Stimulated activated CD4-positive, alpha-beta T cell treated with anti-CD3 and anti-CD28 coated beads, Interleukin-12 subunit alpha, Interleukin-12 subunit beta, amount 100 ng/mL, for 48 hours (primary cell): ENCODE results near the gene SLC27A6.
"Not testable (repeated sequence)": the region's sequence is repeated elsewhere in the genome, so short reads cannot be mapped to it uniquely, and the experiment has no call there.

Source experiments
- DNase-seq, 3 donors: peaks; one replicate each; pipeline ENCODE4 v3.0.0-alpha.2; 2020; ENCODE audit warnings: low read depth in 2 of 3, low spot score in 1 of 3

SLC27A6 gene

DNA sequence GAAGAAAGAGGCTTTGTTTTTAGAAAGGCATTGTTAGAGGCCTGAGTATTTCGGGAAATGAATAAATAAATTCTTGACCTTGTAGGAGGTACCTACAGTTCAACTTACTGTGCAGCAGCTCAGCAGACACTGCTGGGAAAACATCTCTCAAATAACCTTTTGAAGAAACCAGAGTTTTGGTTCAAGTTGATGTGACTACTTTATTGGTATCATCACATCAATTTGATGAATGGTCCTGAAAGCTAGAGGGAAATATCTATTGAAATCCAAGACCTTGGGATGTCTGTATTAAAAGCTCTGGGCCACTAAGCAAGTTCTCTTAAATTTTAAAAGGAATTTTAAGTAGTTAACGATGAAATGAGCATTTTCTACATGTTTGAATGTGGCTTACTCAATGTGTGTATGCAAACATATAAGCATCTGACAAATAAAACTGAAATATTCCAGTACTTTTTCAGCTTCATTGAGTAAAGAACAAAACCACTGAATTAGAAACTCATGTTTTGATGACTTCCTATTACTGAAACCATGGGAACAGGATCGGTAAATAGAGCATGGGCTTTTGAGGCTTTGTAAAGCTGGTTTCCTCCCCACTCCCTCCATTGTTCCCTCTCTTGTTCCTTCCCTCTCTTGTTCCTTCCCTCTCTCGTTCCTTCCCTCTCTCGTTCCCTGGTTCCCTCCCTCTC lies 36.7 kb downstream of the SLC27A6 start:
- no peak for DNase-seq

DNA sequence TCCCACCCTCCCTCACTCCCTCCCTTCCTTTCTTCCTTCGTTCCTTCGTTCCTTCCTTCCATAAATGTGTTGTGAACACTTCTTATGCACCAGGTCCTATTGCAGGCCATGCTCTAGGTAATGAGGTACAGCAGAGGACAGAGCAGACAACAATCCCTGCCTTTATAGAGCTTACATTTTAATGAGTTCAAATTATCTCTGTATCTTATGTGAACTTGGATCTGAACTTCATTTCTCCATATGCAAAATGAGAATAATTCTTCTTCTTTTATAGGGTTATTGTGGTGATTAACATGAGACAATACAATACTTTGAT lies 37.2 kb downstream of the SLC27A6 start:
- DNase-seq, result no peak

DNA sequence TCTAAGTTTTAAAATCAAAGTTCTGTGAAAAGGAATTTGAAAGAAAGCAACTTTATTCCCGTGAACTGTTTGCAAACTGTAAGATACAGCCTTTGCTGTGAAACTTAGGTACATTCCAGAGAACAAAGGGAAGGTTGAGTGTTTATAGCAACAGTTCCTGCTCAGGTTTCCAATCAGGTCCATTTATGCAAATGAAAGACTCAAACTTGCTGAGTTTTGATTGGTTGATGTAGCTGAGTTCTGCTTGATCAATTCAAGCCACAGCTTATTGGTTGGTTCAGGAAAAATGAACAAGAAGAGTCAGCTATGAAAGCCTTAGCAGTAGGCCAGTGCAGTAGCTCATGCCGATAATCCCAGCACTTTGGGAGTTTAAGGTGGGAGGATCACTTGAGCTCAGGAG lies 37.9 kb downstream of the SLC27A6 start:
- DNase-seq, result no peak

GRCh38 chr5:129014185-129014584 lies 48.9 kb downstream of the SLC27A6 start:
- DNase-seq, result no peak

GRCh38 chr5:129018837-129019236 lies 53.5 kb downstream of the SLC27A6 start:
- no peak for DNase-seq

DNA sequence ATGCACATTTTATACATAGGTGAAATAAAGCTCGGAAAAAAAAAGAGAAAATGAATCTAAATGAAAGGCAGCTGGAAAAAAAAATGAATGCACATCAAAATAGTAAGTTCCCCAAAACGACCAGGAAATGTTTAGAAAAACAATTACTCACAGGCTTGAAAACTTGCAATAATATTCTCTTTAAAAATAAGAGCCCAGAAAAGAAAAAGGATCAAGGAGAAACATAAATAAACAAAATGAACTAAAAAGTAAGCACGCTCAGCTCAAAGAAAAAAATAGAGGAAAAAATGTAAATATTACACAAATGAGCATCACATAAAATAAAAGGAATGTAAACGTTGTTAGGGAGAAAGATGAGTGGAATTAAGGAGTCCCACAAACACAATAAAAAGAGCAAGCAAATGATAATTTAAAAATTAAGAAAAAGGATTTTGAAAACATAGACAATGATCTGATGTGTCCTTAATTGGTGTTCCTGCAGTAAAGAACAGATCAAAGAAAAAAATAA lies 54.2 kb downstream of the SLC27A6 start:
- no peak for DNase-seq

- DNase-seq, result no peak
Measured at GRCh38 chr5:129020683-129021082, 55.4 kb downstream of the SLC27A6 start.

DNA sequence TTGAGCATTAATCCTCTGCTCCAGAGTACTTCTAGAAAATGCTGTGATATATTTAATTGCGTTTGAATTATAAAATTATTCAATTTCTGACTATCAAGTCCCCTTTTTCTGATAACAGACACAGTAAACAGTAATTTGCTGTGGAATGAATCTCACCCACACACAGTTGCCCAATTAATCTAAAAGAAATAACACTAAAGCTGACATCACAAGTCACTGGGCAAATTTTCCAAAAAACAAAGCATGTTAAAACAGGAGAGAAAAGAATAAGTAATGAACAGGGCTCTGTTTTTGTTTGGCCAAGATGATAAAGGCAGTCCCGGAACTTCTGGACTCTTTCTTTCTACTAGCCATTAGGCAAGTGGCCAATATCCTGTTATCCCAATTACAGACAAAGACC lies 56.5 kb downstream of the SLC27A6 start:
- no peak for DNase-seq

- DNase-seq, result no peak
Measured at GRCh38 chr5:129022599-129022998, 57.3 kb downstream of the SLC27A6 start.

DNA sequence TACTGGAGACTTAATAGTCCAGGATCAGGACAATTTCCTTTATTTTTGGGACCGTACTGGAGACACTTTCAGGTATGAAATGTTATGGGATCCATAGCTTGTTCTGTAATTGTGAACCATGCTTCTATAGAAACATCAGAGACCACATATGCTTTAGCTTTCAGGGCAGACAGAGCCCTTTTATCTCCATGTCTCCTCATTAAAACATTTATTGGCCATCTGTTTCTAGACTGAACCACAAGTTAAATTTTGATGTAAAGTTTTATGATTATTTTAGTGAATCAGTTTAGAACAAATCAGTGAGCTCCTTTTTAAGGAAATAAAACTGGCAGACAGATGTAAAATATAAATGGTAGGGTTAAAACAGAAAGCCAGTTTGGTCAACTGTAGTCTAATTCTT lies 62.0 kb downstream of the SLC27A6 start:
- no peak for DNase-seq

- DNase-seq, result no peak
Measured at GRCh38 chr5:129031886-129032683, 66.8 kb downstream of the SLC27A6 start.

GRCh38 chr5:129036257-129036656 lies 71.0 kb downstream of the SLC27A6 start:
- DNase-seq, result not testable (repeated sequence)

DNA sequence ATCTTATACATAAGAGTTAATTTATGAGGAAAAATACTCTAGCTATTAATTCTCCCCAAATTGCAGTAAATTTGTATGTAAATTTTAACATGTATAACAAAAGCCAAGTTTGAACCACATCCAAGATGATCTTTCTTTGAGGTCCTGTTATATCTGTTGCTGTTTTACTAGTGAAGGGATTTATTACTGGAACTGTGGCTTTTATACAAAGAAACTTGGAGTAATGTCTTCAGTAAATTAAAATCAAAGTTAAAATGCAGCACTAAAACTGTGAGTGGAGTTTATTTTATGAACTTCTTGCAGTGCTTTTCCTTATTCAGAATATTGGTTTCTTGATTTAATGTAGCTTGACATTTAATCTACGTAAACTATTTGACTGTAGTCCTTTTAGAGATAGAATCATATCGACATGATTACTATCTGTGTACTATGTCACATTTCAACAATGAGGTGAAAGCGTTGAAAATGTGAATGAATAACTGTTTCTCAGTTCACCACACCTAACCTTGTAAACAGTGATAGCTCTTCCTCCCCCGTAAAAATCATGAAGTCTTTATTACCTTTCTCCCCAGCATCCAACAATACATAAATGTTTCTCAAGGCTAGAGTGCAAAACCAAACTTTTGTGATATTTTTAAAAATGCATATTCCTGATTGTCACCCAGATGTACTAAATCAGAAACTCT lies 76.1 kb downstream of the SLC27A6 start:
- no peak for DNase-seq

- DNase-seq, result no peak
Measured at GRCh38 chr5:129042306-129042705, 77.0 kb downstream of the SLC27A6 start.

DNA sequence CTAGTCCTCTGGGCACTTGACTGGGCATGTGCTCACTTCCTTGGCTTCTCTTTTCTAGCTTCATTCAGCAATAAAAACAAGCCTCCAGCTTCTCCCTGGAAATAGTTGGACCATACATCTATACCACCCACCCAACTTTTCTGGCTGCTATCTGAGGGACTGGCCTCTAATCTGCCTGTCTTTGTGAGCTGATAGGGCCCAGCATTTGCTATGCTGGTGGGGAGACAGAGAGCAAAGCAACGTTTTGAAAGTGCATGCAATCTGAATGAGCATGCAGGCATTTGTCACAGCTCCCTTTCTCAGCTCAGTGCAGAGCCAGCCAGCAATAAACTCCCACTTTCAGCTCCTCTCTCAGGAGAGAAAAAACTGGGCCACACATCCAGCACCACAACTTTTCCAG lies 78.6 kb downstream of the SLC27A6 start:
- no peak for DNase-seq

DNA sequence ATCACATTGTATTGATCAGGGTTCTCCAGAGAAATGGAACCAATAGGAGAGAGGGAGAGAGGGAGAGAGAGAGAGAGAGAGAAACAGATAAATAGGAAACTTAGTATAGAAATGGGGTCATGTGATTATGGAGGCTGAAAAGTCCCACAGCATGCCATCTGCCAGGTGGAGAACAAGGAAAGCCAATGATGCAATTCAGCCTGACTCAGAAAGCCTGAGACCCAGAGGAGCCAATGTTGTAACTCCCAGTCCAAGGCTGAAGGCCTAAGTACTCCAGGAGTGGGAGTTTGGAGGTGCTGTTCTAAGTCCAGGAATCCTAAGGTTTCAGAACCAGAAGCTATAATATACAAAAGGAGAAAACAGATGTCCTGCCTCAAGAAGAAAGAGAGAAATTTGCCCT lies 80.9 kb downstream of the SLC27A6 start:
- DNase-seq, result no peak

GRCh38 chr5:129048509-129048908 lies 83.2 kb downstream of the SLC27A6 start:
- DNase-seq, result no peak

DNA sequence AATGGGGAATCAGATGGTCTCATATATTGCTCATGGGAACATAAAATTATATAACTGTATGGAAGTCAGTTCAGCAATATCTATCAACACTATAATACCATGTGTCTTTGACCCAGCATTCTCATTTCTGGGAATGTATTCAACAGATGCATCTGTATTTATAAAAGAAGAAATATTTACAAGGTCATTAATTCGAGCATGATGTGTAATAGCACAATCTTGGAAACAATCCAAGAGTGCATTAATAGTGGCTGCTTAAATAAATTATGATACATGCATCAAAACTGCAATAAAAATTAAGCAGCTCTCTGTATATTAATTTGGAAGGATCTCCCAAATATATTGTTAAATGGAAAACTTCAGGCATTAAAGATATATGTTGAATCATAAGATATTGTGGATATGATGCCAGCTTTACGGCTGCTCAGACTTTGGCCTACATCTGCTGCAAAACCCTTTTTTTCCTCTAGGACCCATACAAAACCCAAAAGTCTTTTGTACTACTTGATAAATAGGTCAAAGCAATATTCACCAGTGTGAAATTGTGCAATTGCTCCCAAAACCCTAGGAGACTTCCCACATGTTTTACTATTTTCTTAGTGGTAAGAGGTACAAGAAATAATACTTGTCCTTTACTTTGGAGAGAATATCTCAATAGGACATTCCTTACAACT lies 84.0 kb downstream of the SLC27A6 start:
- no peak for DNase-seq

DNA sequence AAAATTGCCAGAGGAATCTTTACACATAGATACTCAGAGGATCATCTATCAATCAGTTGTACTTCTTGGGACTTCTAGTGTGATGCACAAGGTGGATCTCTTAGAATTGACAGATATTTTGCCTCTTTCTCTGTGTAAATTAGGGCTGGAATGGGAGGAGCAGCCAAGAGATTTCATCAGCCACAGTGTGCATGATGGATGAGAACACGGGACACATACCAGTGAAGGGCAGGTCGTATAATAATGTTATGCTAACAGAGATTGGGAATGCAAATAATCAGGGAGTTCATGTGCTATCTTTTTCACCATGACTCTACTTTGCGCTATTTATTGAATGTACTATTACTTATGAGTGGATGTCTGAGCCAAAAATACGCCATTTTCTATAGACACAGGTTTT lies 86.0 kb downstream of the SLC27A6 start:
- DNase-seq, result no peak

DNA sequence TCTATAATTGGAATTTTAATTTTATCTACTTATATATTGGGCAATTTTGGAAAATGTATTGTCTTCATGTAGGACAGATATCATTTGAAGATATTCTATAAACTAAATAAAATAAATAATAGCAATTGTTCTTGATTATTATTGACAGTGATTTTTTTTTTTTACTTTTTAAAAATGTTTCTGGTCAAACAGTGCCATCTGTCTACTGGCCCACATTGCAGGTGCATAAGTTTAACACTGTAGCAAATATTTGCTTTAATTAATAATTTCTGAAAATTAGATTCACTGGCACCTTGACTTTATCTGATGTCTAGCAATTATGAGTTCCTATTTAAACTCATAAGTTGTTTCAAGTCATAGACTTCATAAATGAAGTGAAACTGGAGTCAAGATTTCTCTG lies 88.2 kb downstream of the SLC27A6 start:
- DNase-seq, result no peak

DNA sequence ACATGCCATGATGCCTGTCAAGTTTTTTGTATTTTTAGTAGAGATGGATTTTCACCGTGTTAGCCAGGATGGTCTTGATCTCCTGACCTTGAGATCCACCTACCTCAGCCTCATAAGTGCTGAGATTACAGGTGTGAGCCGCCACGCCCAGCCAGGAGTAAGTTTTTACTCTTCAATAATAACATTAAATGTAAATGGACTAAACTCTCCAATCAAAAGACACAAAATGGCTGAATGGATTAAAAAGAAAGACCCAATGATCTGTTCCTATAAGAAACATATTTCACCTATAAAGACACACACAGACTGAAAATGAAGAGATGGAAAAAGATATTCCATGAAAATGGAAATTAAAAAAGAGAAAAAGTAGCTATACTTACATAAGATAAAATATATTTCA lies 92.0 kb downstream of the SLC27A6 start:
- no peak for DNase-seq

GRCh38 chr5:129061849-129062248 lies 96.6 kb downstream of the SLC27A6 start:
- no peak for DNase-seq
